CD4-positive, alpha-beta T cell treated with Interleukin-10 for 1 hour (primary cell): ENCODE data around the gene GTF2H4.
"Not testable (repeated sequence)": the region's sequence is repeated elsewhere in the genome, so short reads cannot be mapped to it uniquely, and the experiment has no call there.

ENCODE experiments used
- DNase-seq: peaks from one replicate; pipeline ENCODE4 v3.0.0-alpha.2; 2020

Gene GTF2H4

DNA sequence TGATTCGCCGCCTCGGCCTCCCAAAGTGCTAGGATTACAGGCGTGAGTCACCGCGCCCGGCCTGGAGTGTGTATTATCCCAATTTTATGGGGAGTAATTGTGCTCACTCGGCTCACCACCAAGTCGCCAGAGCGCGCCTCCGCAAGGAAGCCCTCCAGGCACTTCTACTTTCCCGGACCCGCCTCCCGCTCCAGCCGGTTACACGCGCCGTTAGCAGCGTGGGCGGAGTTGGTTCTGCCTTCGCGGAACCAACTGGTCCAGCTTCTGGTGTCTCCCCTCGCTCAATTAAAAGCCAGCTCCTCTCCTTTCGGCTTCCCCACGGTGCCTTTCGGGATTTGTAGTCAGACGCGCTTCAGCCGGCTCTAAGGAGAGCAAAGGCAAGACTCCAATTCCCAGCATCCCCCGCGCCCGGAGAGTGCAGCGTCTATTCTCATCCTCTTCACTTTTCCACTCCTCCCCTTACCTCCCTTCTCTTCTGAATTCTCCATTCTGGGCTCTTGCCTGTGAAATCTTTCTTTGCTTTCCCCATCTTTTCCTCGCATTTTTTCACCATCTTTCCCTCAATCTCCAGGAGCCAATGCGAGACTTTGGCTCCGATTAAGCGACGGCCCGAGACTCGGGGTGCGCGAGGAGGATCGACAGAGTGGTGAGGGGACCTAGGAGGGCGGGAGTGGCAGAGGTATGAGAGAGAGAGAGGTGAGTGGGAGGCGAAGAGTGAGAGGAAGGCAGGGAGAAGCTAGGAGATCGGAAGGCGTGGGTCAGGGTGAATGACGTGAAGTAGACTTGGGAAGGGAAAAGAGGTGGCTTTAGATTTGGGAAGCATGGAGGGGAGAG, at the start of gene GTF2H4:
TSS of gene GTF2H4 (plus strand) at position 450 of the 834 bp plus-strand sequence.
- peak; percentile 96 for DNase-seq

DNA sequence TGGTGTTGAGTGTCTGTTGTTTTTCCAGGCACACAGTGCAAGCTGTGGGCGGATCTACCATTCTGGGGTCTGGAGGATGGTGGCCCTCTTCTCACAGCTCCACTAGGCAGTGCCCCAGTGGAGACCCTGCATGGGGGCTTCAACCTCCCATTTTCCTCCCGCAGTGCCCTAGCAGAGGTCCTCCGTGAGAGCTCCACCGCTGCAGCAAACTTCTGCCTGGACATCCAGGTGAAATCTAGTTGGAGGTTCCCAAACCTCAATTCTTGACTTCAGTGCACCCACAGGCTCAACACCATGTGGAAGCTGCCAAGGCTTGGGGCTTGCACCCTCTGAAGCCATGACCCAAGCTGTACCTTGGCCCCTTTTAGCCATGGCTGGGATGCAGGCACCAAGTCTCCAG, 48.3 kb upstream of the GTF2H4 start:
- not testable (repeated sequence) for DNase-seq

DNA sequence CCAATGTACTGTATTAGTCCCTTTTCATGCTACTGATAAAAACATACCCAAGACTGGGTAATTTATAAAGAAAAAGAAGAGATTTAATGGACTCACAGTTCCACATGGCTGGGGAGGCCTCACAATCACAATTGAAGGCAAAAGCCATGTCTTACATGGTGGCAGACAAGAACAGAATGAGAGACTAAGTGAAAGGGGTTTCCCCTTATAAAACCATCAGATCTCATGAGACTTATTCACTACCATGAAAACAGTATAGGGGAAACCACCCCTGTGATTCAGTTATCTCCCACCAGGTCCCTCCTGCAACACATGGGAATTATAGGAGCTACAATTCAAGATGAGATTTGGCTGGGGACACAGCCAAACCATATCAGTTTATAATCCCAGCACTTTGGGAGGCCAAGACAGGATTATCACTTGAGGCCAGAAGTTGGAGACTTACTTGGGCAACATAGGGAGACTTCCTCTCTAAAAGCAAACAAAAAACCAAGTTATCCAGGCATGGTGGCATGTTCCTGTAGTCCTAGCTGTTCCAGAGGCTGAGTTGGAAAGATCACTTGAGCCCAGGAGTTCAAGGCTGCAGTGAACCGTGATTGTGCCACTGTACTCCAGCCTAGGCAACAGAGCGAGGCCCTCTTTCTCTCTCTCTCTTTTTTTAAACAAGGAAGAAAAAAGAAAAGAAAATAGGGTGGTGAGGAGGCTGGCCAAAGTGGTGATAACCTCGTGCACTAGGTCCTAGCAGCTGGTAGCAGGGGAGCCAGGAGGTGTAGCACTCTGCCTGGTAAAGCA, 46.6 kb upstream of the GTF2H4 start:
- DNase-seq = no peak

GRCh38 chr6:30862156-30862875, 45.7 kb upstream of the GTF2H4 start:
- no peak for DNase-seq

- no peak for DNase-seq
These were observed 43.7 kb upstream of the GTF2H4 start for GRCh38 chr6:30864325-30864724.

DNA sequence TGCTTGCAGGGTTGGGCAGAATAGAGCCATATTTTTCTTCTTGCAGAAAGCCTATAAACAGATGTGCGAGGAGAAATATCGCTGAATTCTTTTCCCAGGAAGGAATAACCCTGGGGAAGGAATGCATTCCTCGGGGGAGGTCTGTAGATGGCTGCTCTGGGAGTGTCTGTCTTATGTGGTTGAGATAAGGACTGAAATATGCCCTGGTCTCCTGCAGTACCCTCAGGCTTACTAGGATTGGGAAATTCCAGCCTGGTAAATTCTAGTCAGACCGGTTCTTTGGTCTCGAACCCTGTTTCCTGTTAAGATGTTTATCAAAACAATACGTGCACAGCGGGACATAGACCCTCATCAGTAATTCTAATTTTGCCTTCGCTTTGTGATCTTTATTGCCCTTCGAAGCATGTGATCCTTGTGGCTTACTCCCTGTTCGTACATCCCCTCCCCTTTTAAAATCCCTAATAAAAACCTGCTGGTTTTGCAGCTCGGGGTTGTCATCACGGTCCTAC, 38.7 kb upstream of the GTF2H4 start:
- DNase-seq = not testable (repeated sequence)

GRCh38 chr6:30870546-30870945, 37.5 kb upstream of the GTF2H4 start:
- DNase-seq = no peak

- DNase-seq = no peak
These were observed 36.3 kb upstream of the GTF2H4 start for GRCh38 chr6:30871592-30872183.

GRCh38 chr6:30873137-30873640, 34.8 kb upstream of the GTF2H4 start:
- DNase-seq = no peak

DNA sequence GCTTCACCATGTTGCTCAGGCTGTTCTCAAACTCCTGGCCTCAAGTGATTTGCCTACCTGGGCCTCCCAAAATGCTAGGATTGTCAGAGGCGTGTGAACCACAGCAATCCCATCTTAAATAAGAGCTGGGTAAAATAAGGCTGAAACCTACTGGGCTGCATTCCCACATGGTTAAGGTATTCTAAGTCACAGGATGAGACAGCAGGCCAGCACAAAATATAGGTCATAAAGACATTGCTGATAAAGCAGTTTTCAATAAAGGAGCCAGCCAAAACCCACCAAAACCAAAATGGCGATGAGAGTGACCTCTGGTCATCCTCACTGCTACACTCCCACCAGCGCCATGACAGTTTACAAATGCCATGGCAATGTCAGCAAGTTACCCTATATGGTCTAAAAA, 34.2 kb upstream of the GTF2H4 start:
- DNase-seq = not testable (repeated sequence)

- no peak for DNase-seq
These were observed 32.6 kb upstream of the GTF2H4 start for GRCh38 chr6:30875244-30876038.

DNA sequence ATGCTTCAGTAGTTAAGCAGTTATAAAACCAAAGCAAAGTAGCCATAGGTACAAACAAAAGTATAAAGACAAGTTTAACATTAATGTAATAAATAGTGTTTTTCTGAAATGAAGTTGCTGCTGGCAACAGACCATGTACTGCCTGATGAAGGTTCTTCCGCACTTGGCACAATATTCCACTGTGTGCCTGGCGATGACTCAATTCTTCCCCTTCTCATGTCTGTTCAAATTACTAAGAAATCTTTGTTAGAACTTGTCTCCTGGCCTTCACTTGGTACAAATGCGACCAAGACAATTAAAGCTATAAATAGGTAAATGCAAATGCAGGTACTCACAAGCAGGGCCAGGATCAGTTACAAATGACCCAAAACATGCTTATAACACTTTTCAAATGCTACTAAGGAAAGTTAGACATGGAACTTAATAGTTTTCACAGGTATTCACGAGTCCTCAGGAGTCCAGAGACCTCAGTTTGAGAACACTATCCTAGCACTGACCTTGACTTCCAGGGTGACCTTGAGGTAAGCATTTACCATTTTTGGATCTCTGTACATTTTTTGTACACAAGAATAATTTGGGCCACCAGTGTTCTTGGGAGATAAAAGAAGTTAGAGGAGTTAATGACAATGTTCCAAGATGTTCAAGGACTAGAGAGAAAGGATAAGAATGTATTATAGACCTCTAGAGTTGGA, 31.8 kb upstream of the GTF2H4 start:
- DNase-seq = no peak

DNA sequence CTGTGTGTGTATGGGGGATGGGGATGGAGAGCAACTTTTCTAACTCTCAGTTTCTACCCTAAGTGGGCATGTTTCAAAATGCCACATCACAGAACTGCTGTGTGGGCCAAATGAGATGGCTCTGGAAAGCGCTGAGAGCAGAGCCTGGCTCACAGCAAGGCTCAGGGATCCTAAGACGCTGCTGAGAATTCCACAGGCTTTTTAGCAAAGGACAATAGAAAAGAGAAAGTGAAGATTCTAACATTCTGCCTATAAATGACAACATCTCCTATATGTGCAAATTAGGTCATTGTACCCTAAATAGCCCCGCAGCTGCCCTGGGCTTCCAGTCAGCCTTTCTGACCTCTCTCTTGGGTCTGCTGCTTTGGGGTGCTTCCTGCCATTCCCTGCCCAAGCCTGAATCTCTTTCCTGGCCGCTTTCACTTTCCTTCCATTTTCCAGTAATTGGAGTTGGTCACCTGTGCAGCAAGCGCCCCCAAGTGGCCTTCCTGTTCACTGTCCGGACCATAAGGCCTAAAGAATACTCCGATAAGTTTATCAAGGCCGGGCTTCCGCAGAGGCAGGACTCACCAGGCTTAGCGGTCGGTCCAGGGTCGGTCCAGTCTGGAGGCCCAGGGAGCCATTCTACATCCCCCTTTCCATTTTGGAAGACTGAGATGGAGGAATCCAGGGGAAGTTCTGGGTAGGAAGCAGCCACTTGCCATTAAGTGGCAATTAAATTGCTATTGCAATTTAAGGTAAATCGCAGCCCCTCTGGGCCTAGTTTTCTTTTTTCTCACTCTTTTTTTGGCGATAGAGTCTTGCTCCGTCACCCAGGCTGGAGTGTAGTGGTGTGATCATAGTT, 30.4 kb upstream of the GTF2H4 start:
- DNase-seq = peak; percentile 80

DNA sequence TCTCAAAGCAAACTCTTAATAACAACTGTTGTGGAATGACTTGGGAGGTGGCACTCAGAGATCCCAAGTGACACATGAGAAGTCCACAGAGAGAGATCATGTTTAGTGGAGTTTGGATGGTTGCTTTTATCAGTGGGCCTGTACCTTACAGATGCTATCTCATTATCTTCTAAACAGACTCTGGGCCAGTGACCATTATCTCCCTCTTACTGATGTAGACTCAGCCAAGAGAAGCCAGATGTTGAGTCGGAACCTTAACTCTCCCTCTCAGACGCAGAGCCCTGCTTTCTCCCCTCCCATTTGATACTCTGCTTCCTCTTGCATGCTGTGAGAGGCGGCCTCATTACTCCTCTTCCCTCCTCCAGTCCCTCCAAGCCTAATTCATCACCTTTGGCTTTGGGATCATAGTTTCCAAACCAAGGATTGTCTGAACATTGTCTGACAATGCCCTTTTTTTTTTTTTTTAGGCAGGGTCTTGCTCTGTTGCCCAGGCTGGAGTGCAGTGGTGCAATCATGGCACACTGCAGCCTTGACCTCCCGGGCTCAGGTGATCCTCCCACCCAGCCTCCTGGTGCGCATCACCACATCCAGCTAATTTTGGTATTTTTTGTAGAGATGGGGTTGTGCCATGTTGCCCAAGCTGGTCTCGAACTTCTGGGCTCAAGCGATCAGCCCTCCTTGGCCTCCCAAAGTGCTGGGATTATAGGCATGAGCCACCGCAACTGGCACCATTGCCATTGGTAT, 28.2 kb upstream of the GTF2H4 start:
- DNase-seq = no peak

DNA sequence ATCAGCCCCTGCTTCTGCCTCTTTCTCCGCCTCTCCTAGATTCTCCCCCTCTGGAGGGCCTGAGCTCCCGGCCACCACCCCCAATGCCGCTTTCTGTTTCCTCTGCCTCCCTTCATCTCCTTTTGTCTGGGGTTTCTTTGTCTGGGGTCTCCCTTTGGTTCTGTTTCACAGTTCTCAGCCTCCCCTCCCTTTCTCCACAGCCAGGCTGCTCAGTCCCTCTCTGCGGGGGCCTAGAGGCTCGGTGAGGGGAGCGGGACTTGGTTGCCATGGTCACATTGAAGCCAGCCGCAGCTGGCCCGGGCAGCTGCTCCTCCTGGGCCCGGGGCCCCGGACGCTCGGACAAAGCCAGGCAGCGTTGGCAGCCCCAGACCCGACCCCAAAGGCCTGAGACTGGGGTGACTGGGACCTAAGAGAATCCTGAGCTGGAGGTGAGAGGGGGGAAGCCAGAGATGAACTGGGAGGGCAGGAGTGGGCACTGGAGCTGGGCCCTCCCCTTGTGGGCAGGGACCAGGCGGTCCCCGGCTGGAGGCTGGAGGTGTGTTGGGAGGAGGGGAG, 27.2 kb upstream of the GTF2H4 start:
- DNase-seq = no peak

GRCh38 chr6:30881392-30882203, 26.4 kb upstream of the GTF2H4 start:
- no peak for DNase-seq

GRCh38 chr6:30882204-30882758, 25.7 kb upstream of the GTF2H4 start:
- no peak for DNase-seq
